ENCODE data around the gene CCDC74B. TPM values are rescaled to one million over a fixed set of nuclear protein-coding genes. Genes with fewer than 3 reads are reported as not detected.
"Not testable (repeated sequence)": the region's sequence is repeated elsewhere in the genome, so short reads cannot be mapped to it uniquely, and the experiment has no call there.

CCDC74B gene
- total RNA-seq: under 1 TPM; 0.35 to 0.64 TPM

- H3K9ac ChIP-seq (ENCODE audit: low read depth in 2 of 2, low read length in 2 of 2); H3K36me3 ChIP-seq; H3K9me3 ChIP-seq; H3K27ac ChIP-seq; intact Hi-C loops (cut with DNase I); H3K27me3 ChIP-seq; H3K4me1 ChIP-seq: not testable (repeated sequence)
- peak; percentile 68 for DNase-seq
- peak within 1 kb of the TSS; percentile 17 for H3K4me3 ChIP-seq
Measured at GRCh38 chr2:130145006-130145414, at the start of gene CCDC74B. Gene CCDC74B, minus strand, starts transcription at chr2:130145112. Its CDS starts 116 bp downstream, at chr2:130144996.

- intact Hi-C loops (cut with DNase I); H3K9me3 ChIP-seq; H3K36me3 ChIP-seq; H3K27ac ChIP-seq; DNase-seq; H3K9ac ChIP-seq (ENCODE audit: low read depth in 2 of 2, low read length in 2 of 2); H3K4me3 ChIP-seq; H3K27me3 ChIP-seq; H3K4me1 ChIP-seq: not testable (repeated sequence)
Measured at GRCh38 chr2:130193824-130194223, 48.9 kb upstream of the CCDC74B start.

GRCh38 chr2:130192451-130192850 is 47.5 kb upstream of the CCDC74B start:
- H3K27ac ChIP-seq; H3K9me3 ChIP-seq; intact Hi-C loops (cut with DNase I); H3K36me3 ChIP-seq; H3K4me1 ChIP-seq; DNase-seq; H3K4me3 ChIP-seq; H3K9ac ChIP-seq (ENCODE audit: low read depth in 2 of 2, low read length in 2 of 2); H3K27me3 ChIP-seq: not testable (repeated sequence)

- H3K4me1 ChIP-seq; H3K4me3 ChIP-seq; H3K36me3 ChIP-seq; DNase-seq; H3K27me3 ChIP-seq; H3K9me3 ChIP-seq; H3K9ac ChIP-seq (ENCODE audit: low read depth in 2 of 2, low read length in 2 of 2); H3K27ac ChIP-seq; intact Hi-C loops (cut with DNase I): not testable (repeated sequence)
Measured at GRCh38 chr2:130191319-130191718, 46.4 kb upstream of the CCDC74B start.

- H3K9me3 ChIP-seq: no peaks in the 10 kb centered on the region
- H3K9ac ChIP-seq (ENCODE audit: low read depth in 2 of 2, low read length in 2 of 2): no peak overlapping the region
- H3K27me3 ChIP-seq: no peaks in the 10 kb centered on the region
- H3K4me1 ChIP-seq: no peaks in the 10 kb centered on the region
- DNase-seq: no peak
- no peak overlapping the region for H3K4me3 ChIP-seq
- H3K36me3 ChIP-seq: no peaks in the 10 kb centered on the region
- no peak for TF ChIP-seq CTCF (IDR thresholded peaks at IDR 0.05)
- intact Hi-C loops (cut with DNase I): no loop called here
- H3K27ac ChIP-seq: no peak overlapping the region
Measured at GRCh38 chr2:130190237-130190636, 45.3 kb upstream of the CCDC74B start.

- not testable (repeated sequence) for H3K27me3 ChIP-seq; H3K4me3 ChIP-seq; H3K36me3 ChIP-seq; H3K4me1 ChIP-seq; DNase-seq; H3K27ac ChIP-seq; H3K9me3 ChIP-seq; H3K9ac ChIP-seq (ENCODE audit: low read depth in 2 of 2, low read length in 2 of 2)
- intact Hi-C loops (cut with DNase I): loop anchor here (5.0 kb wide), 1 partner anchor 1298 kb away; no protein-coding TSS in a partner anchor
Measured at GRCh38 chr2:130188958-130189357, 44.0 kb upstream of the CCDC74B start.

- not testable (repeated sequence) for H3K9me3 ChIP-seq; H3K27me3 ChIP-seq; H3K4me1 ChIP-seq; H3K36me3 ChIP-seq; H3K9ac ChIP-seq (ENCODE audit: low read depth in 2 of 2, low read length in 2 of 2); H3K27ac ChIP-seq; DNase-seq; H3K4me3 ChIP-seq
- intact Hi-C loops (cut with DNase I): loop anchor here (5.0 kb wide), 1 partner anchor 1299 kb away; no protein-coding TSS in a partner anchor
Measured at GRCh38 chr2:130187859-130188792, 43.2 kb upstream of the CCDC74B start.

- no peak overlapping the region for H3K9ac ChIP-seq (ENCODE audit: low read depth in 2 of 2, low read length in 2 of 2)
- intact Hi-C loops (cut with DNase I): loop anchor here (5.0 kb wide), 1 partner anchor 1300 kb away; no protein-coding TSS in a partner anchor
- no peaks in the 10 kb centered on the region for H3K4me1 ChIP-seq
- DNase-seq: no peak
- no peaks in the 10 kb centered on the region for H3K9me3 ChIP-seq
- H3K27ac ChIP-seq: no peak overlapping the region
- H3K4me3 ChIP-seq: no peak overlapping the region
- TF ChIP-seq CTCF (IDR thresholded peaks at IDR 0.05): no peak
- no peaks in the 10 kb centered on the region for H3K27me3 ChIP-seq
- H3K36me3 ChIP-seq: no peaks in the 10 kb centered on the region
Measured at GRCh38 chr2:130187268-130187667, 42.4 kb upstream of the CCDC74B start.

Measured in colonic mucosa (tissue), 4 donors.